GM21390 (cell line): ENCODE data around the gene CDK5.

ENCODE experiments used
- ATAC-seq: cut with Tn5 transposase; IDR thresholded peaks from one replicate; pipeline ENCODE4 v1.9.1; 2021; ENCODE audit not compliant: unreplicated experiment

CDK5 gene

GRCh38 chr7:151074817-151075661 lies 17.3 kb upstream of the CDK5 start:
- no peak for ATAC-seq

GRCh38 chr7:151073990-151074389 lies 16.3 kb upstream of the CDK5 start:
- no peak for ATAC-seq

- no peak for ATAC-seq
These were observed 13.6 kb upstream of the CDK5 start for GRCh38 chr7:151071032-151071866.

- no peak for ATAC-seq
These were observed 12.9 kb upstream of the CDK5 start for GRCh38 chr7:151070574-151070960.

- no peak for ATAC-seq
These were observed 12.3 kb upstream of the CDK5 start for GRCh38 chr7:151069841-151070573.

- no peak for ATAC-seq
These were observed 10.5 kb upstream of the CDK5 start for GRCh38 chr7:151068069-151068773.

- ATAC-seq, result no peak
These were observed 8.7 kb upstream of the CDK5 start for GRCh38 chr7:151066273-151066974.

GRCh38 chr7:151065516-151065915 lies 7.8 kb upstream of the CDK5 start:
- ATAC-seq, result no peak

- no peak for ATAC-seq
These were observed 7.3 kb upstream of the CDK5 start for GRCh38 chr7:151064993-151065392.

GRCh38 chr7:151064454-151064853 lies 6.8 kb upstream of the CDK5 start:
- ATAC-seq, result no peak

GRCh38 chr7:151063212-151063561 lies 5.5 kb upstream of the CDK5 start:
- ATAC-seq, result no peak

- no peak for ATAC-seq
These were observed 4.9 kb upstream of the CDK5 start for GRCh38 chr7:151062399-151063211.

GRCh38 chr7:151062111-151062398 lies 4.4 kb upstream of the CDK5 start:
- ATAC-seq, result no peak

- ATAC-seq, result no peak
These were observed 3.8 kb upstream of the CDK5 start for GRCh38 chr7:151061213-151062110.

- no peak for ATAC-seq
These were observed 2.9 kb upstream of the CDK5 start for GRCh38 chr7:151060416-151061212.

- no peak for ATAC-seq
These were observed 2.4 kb upstream of the CDK5 start for GRCh38 chr7:151060113-151060415.

GRCh38 chr7:151059367-151060112 lies 1.8 kb upstream of the CDK5 start, which contains the start of gene SLC4A2:
TSS of gene SLC4A2 (plus strand) at chr7:151059589. CDS start at chr7:151061988, 2,399 bp downstream.
- peak; percentile 28 for ATAC-seq
